GM12878 (cell line): ENCODE results near the gene SSRP1.

Experiments
- CHD1 ChIP-seq: IDR thresholded peaks from 2 replicates; pipeline ENCODE4 v1.6.1; 2012; ENCODE audit warnings: low read depth, low read length, improper control_type of control experiment
- FOXM1 ChIP-seq: IDR thresholded peaks from 2 replicates; pipeline ENCODE4 v1.6.1; 2012; ENCODE audit warnings: low read depth, mild to moderate bottlenecking, inconsistent platforms, low read length, moderate library complexity
- MEF2A ChIP-seq: IDR thresholded peaks from 2 replicates; pipeline ENCODE4 v1.6.1; 2011; ENCODE audit warnings: low read depth, mild to moderate bottlenecking, low read length, moderate library complexity; ENCODE audit not compliant: insufficient read depth
- MTA3 ChIP-seq: IDR thresholded peaks from 2 replicates; pipeline ENCODE4 v1.6.1; 2012; ENCODE audit warnings: low read length, inconsistent platforms, borderline replicate concordance
- MXI1 ChIP-seq: fragments of 150-350 bp; IDR thresholded peaks from 2 replicates; pipeline ENCODE4 v1.6.1; 2011; ENCODE audit warnings: low read depth, mild to moderate bottlenecking, inconsistent platforms, low read length, improper control_type of control experiment
- NFIC ChIP-seq: IDR thresholded peaks from 2 replicates; pipeline ENCODE4 v1.6.1; 2012; ENCODE audit warnings: low read depth, mild to moderate bottlenecking, inconsistent platforms, low read length, moderate library complexity
- RFX5 ChIP-seq: IDR thresholded peaks from 2 replicates; pipeline ENCODE4 v1.6.1; 2011; ENCODE audit warnings: low read depth, low read length, improper control_type of control experiment
- USF2 ChIP-seq: IDR thresholded peaks from 2 replicates; pipeline ENCODE4 v1.6.1; 2011; ENCODE audit warnings: low read depth, low read length, improper control_type of control experiment, borderline replicate concordance
- ZNF274 ChIP-seq: IDR thresholded peaks from one replicate; pipeline ENCODE4 v1.8.0; 2011; ENCODE audit not compliant: insufficient read length, insufficient read depth
- TF ChIP-seq, protein P1 (sequence below), 3 experiments: IDR thresholded peaks in 2 of 3; conservative IDR thresholded peaks in 1 of 3; 2 replicates each; pipeline ENCODE4 v1.5.1; 2011; ENCODE audit warnings: low read depth in 3 of 3, low read length in 3 of 3, mild to moderate bottlenecking in 3 of 3, control low read depth in 2 of 3, moderate library complexity in 2 of 3, inconsistent platforms in 1 of 3, mixed read lengths in 1 of 3; ENCODE audit not compliant: control insufficient read depth in 2 of 3, insufficient read depth in 1 of 3; ENCODE audit errors: extremely low read depth in 1 of 3
- TF ChIP-seq, protein P2 (sequence below): IDR thresholded peaks from 2 replicates; pipeline ENCODE4 v1.6.1; 2012; ENCODE audit warnings: mild to moderate bottlenecking, low read depth, low read length

DNA sequence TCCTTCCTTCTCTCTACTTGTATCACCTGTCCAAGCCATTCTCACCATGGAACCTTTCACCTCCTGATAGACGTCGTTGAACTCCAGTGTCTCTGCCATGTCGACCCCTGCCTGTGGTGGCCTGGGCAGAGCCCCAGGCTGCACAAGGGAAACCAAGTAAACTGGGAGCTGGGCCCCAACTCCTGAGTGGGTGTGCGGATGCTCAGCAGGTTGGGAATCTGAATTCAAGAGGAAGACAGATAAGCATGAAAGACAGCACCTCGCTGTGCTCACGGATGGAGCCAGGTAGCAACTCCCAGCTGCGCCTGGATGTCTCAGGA lies 709 bp downstream of the SSRP1 start:
- no peak for TF ChIP-seq ZNF274
- TF ChIP-seq FOXM1: no peak
- TF ChIP-seq NFIC: no peak
- TF ChIP-seq, protein P1, sequence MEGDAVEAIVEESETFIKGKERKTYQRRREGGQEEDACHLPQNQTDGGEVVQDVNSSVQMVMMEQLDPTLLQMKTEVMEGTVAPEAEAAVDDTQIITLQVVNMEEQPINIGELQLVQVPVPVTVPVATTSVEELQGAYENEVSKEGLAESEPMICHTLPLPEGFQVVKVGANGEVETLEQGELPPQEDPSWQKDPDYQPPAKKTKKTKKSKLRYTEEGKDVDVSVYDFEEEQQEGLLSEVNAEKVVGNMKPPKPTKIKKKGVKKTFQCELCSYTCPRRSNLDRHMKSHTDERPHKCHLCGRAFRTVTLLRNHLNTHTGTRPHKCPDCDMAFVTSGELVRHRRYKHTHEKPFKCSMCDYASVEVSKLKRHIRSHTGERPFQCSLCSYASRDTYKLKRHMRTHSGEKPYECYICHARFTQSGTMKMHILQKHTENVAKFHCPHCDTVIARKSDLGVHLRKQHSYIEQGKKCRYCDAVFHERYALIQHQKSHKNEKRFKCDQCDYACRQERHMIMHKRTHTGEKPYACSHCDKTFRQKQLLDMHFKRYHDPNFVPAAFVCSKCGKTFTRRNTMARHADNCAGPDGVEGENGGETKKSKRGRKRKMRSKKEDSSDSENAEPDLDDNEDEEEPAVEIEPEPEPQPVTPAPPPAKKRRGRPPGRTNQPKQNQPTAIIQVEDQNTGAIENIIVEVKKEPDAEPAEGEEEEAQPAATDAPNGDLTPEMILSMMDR (IDR thresholded peaks at IDR 0.05 in 2 of 3, conservative IDR thresholded peaks at IDR 0.05 in 1 of 3; ENCODE audit: control insufficient read depth in 2 of 3, extremely low read depth in 1 of 3, insufficient read depth in 1 of 3, low read depth in 3 of 3, low read length in 3 of 3): no peak
- no peak for TF ChIP-seq USF2
- no peak for TF ChIP-seq MTA3
- TF ChIP-seq, protein P2, sequence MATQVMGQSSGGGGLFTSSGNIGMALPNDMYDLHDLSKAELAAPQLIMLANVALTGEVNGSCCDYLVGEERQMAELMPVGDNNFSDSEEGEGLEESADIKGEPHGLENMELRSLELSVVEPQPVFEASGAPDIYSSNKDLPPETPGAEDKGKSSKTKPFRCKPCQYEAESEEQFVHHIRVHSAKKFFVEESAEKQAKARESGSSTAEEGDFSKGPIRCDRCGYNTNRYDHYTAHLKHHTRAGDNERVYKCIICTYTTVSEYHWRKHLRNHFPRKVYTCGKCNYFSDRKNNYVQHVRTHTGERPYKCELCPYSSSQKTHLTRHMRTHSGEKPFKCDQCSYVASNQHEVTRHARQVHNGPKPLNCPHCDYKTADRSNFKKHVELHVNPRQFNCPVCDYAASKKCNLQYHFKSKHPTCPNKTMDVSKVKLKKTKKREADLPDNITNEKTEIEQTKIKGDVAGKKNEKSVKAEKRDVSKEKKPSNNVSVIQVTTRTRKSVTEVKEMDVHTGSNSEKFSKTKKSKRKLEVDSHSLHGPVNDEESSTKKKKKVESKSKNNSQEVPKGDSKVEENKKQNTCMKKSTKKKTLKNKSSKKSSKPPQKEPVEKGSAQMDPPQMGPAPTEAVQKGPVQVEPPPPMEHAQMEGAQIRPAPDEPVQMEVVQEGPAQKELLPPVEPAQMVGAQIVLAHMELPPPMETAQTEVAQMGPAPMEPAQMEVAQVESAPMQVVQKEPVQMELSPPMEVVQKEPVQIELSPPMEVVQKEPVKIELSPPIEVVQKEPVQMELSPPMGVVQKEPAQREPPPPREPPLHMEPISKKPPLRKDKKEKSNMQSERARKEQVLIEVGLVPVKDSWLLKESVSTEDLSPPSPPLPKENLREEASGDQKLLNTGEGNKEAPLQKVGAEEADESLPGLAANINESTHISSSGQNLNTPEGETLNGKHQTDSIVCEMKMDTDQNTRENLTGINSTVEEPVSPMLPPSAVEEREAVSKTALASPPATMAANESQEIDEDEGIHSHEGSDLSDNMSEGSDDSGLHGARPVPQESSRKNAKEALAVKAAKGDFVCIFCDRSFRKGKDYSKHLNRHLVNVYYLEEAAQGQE: no peak
- TF ChIP-seq CHD1: no peak
- no peak for TF ChIP-seq MEF2A
- TF ChIP-seq RFX5: no peak
- TF ChIP-seq MXI1: no peak
